ENCODE measurements around the gene TFPT. TPM values are rescaled to one million over a fixed set of nuclear protein-coding genes. Genes with fewer than 3 reads are reported as not detected.

TFPT gene
- total and polyA plus RNA-seq, 2 donors (not counting 3 experiments of a cell fraction or from before 2014, with no cell fraction given): 28.3 to 32.1 TPM

DNA sequence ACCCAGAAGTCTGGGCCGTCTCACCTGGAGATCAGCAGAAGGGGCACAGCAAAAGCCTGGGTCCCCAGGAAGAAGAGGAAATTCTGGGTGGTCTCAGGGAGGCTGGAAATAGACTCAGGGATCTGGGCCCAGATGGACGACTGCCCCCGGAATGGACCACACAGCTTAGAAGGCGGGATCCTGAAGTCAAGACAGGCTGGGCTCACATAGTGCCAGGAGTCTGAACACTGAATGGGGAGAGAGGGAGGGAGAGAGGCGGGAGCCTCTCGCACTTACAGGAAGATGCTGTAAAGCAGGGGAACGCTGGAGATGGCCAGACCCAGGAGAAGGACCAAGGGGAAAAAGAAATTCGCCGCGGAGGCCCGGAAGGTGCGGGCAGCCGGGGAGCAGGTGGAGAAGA is 45.4 kb upstream of the TFPT start:
- Histone ChIP-seq H3K4me1 (ENCODE audit: control insufficient read depth, extremely low read depth, insufficient read depth, low read length) (peaks cover 18% of the 10 kb centered on the region), H2AFZ (ENCODE audit: low read depth, low read length) (peak overlapping the region; percentile 73), H4K20me1 (replicated peaks; ENCODE audit: control insufficient read depth, extremely low read depth, insufficient read depth, low read length) (no peaks in the 10 kb centered on the region), H3K9me1 (replicated peaks; ENCODE audit: control insufficient read depth, extremely low read depth, insufficient read depth, low read length) (no peaks in the 10 kb centered on the region), H3K4me2 (ENCODE audit: insufficient read depth, low read length) (peak overlapping the region; percentile 67), H3K36me3 (ENCODE audit: control insufficient read depth in 2 of 2, extremely low read depth in 1 of 2, insufficient read depth in 2 of 2, low read length in 2 of 2) (peaks cover 4 to 15% of the 10 kb centered on the region in 2 experiments), H3K27me3 (ENCODE audit: control insufficient read depth in 2 of 2, insufficient read depth in 2 of 2, low read length in 2 of 2) (peaks cover 0 to 8% of the 10 kb centered on the region in 2 experiments), H3K27ac (ENCODE audit: insufficient read depth, low read depth, low read length) (peak overlapping the region; percentile 71), H3K79me2 (ENCODE audit: control insufficient read depth, insufficient read depth, low read length) (peaks cover 4% of the 10 kb centered on the region), H3K9me3 (replicated peaks; ENCODE audit: control insufficient read depth, insufficient read depth, low read length) (no peaks in the 10 kb centered on the region), H3K9ac (replicated peaks; ENCODE audit: extremely low read depth, insufficient read depth, low read length) (peak overlapping the region; percentile 81), H3K4me3 (replicated peaks in 1 of 3; ENCODE audit: insufficient read depth in 1 of 3, low read depth in 1 of 3, low read length in 3 of 3) (peak overlapping the region in 1 of 3 experiments; percentile 54)
- TF ChIP-seq EZH2 (IDR thresholded peaks at IDR 0.05; ENCODE audit: borderline replicate concordance, low read depth, low read length, severe bottlenecking) (no peak), GATA2 (IDR thresholded peaks at IDR 0.05; ENCODE audit: insufficient read depth, insufficient read length, low read depth, low read length) (no peak), MYC (IDR thresholded peaks at IDR 0.05; ENCODE audit: low read depth, low read length) (no peak), POLR2AphosphoS5 (IDR thresholded peaks at IDR 0.05; ENCODE audit: insufficient read depth, low read depth, low read length) (no peak), JUN (IDR thresholded peaks at IDR 0.05; ENCODE audit: borderline replicate concordance, insufficient read depth, insufficient read length, low read depth) (no peak), POLR2A (IDR thresholded peaks at IDR 0.05; ENCODE audit: low read depth, low read length) (no peak), FOS (IDR thresholded peaks at IDR 0.05; ENCODE audit: borderline replicate concordance, insufficient read depth, low read length) (no peak)
- TF ChIP-seq, protein P1, sequence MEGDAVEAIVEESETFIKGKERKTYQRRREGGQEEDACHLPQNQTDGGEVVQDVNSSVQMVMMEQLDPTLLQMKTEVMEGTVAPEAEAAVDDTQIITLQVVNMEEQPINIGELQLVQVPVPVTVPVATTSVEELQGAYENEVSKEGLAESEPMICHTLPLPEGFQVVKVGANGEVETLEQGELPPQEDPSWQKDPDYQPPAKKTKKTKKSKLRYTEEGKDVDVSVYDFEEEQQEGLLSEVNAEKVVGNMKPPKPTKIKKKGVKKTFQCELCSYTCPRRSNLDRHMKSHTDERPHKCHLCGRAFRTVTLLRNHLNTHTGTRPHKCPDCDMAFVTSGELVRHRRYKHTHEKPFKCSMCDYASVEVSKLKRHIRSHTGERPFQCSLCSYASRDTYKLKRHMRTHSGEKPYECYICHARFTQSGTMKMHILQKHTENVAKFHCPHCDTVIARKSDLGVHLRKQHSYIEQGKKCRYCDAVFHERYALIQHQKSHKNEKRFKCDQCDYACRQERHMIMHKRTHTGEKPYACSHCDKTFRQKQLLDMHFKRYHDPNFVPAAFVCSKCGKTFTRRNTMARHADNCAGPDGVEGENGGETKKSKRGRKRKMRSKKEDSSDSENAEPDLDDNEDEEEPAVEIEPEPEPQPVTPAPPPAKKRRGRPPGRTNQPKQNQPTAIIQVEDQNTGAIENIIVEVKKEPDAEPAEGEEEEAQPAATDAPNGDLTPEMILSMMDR (IDR thresholded peaks at IDR 0.05; ENCODE audit: extremely low read depth in 1 of 2, insufficient read depth in 1 of 2, low read depth in 1 of 2, low read length in 2 of 2): no peak
- TF ChIP-seq, protein P2, sequence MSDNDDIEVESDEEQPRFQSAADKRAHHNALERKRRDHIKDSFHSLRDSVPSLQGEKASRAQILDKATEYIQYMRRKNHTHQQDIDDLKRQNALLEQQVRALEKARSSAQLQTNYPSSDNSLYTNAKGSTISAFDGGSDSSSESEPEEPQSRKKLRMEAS (IDR thresholded peaks at IDR 0.05; ENCODE audit: insufficient read depth, insufficient read length): no peak
- no peak for DNase-seq (ENCODE audit: low read depth, low spot score)
- intact Hi-C loops (cut with micrococcal nuclease): loop anchor here (5.0 kb wide), 2 partner anchors 41 to 296 kb away; partner anchors contain the start of gene RPS9
- POLR2A ChIA-PET: interaction anchor here (0.7 kb wide), 1 partner anchor 105 kb away, joined by 10 read pairs; no protein-coding TSS in a partner anchor
- dilution Hi-C loops (cut with MboI; ENCODE audit: extremely low pct_ligation_motif_present, low sequenced_read_pairs): no loop called here
- CTCF ChIA-PET: interaction anchor here (0.8 to 1.4 kb wide), 3 partner anchors 9 to 38 kb away, joined by 3 to 4 read pairs (median 3); partner anchors contain the start of gene MBOAT7
- BruUV-seq (replicated peaks): no TSS peak
- FAIRE-seq: no peak

Measured in endothelial cell of umbilical vein (primary cell).